ENCODE results near the gene TRAF1.

TRAF1 gene

DNA sequence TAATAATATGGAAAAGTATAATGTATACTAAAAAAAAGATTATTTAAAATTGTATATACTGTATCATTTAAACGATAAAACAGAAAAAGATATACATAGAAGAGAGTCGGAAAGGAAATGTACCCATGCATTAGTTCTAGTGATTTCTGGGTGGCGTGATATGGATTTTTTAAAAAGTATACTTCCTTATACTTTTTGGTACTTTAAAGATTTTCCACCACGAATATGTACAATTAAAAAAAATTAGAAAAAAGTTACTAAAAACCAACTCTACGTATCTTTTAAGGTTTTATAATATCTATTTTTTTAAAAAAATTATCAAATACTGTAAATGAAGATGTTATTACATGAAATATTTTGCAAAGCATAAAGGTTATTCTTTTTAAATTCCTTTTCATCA is 61.9 kb downstream of the TRAF1 start:
- TF ChIP-seq, protein P1, sequence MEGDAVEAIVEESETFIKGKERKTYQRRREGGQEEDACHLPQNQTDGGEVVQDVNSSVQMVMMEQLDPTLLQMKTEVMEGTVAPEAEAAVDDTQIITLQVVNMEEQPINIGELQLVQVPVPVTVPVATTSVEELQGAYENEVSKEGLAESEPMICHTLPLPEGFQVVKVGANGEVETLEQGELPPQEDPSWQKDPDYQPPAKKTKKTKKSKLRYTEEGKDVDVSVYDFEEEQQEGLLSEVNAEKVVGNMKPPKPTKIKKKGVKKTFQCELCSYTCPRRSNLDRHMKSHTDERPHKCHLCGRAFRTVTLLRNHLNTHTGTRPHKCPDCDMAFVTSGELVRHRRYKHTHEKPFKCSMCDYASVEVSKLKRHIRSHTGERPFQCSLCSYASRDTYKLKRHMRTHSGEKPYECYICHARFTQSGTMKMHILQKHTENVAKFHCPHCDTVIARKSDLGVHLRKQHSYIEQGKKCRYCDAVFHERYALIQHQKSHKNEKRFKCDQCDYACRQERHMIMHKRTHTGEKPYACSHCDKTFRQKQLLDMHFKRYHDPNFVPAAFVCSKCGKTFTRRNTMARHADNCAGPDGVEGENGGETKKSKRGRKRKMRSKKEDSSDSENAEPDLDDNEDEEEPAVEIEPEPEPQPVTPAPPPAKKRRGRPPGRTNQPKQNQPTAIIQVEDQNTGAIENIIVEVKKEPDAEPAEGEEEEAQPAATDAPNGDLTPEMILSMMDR (IDR thresholded peaks at IDR 0.05; ENCODE audit: low read depth, low read length) = no peak
- H3K4me3 ChIP-seq (ENCODE audit: low read depth, low read length) = no peak overlapping the region

DNA sequence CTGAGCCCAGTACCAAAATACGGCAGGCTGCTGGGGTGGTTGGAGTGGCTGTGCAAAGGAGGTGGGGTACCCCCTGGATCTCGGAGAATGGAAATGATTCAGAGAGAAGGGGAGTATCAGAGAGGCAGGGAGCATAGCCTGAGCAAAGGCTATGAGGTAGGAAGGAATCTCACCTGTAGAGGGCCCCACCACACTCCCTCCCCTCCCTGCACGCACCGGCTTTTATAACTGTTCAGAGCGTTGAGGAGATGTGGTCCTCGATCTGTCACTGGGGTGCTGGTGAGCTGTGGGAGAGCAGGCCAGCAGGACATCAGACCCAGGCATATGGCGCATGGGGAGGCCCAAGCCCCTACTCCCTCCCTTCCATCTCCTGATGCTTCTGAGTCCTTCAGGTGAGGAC is 62.8 kb downstream of the TRAF1 start:
- TF ChIP-seq, protein P1 (IDR thresholded peaks at IDR 0.05; ENCODE audit: low read depth, low read length) = no peak

DNA sequence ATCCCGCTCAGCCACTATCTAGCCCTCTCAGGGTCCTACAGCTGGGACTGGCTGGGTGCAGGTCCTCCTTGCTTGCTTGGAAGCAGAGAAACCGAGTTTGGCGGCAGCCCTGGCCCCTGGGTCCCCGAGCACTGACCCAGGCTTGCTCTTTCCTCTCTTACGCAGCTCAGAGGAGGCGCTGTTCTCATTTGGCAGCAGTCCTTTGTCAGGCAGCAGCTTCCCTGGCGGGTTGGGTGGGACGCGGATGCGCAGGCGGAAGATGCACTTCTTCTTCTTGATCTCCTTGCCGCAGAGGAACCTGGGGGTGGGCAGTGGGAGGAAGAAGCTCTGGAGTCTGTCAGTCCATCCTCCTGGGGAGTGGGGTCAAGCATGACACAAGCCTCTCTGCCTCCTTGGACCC is 64.1 kb downstream of the TRAF1 start:
- TF ChIP-seq, protein P1 (IDR thresholded peaks at IDR 0.05; ENCODE audit: low read depth, low read length) = no peak
- no peak overlapping the region for H3K4me3 ChIP-seq (ENCODE audit: low read depth, low read length)

More for the DNA sequence above, 62.8 kb downstream of the TRAF1 start:
- H3K4me3 ChIP-seq (ENCODE audit: low read depth, low read length) = no peak overlapping the region

DNA sequence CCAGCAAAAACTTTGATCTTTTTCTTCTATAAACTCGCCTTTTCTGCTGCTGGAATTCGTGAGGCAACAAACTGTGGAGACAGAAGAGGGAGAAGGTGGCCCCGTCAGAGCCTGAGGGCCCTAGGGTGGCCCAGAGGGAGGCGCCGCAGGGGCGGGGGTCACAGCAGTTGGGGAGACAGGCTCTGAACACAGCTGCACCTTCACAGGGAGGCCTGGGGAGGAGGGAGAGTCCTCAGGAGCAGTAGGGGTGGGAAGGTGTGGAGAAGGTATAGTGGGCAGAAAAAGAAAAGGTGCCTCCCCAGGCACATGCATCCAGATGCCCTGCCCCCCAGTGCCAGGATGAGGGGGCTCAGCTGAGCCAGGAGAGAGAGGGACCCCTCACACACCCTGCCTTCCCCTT is 64.7 kb downstream of the TRAF1 start:
- TF ChIP-seq, protein P1 (IDR thresholded peaks at IDR 0.05; ENCODE audit: low read depth, low read length) = no peak
- no peak overlapping the region for H3K4me3 ChIP-seq (ENCODE audit: low read depth, low read length)

DNA sequence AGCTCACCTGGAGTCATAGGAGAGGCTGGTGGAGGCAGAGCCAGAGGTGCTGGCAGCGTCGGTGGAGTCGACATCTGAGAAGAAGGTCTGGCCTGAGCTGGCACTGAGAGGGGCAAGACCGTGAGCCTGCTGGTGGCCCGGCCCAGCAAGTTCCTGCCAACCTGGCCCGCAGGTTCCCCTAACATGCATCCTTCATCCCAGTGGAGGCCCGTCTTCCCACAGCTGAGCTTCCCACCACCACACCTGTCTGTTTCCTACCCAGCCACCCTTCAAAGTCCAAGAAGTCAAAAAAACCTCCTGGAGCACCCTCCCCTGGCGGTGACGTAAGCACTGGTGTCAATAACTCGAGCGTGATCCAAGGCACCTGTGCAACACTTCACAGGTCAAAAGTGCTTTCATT is 66.5 kb downstream of the TRAF1 start:
- no peak overlapping the region for H3K4me3 ChIP-seq (ENCODE audit: low read depth, low read length)
- TF ChIP-seq, protein P1 (IDR thresholded peaks at IDR 0.05; ENCODE audit: low read depth, low read length) = no peak

DNA sequence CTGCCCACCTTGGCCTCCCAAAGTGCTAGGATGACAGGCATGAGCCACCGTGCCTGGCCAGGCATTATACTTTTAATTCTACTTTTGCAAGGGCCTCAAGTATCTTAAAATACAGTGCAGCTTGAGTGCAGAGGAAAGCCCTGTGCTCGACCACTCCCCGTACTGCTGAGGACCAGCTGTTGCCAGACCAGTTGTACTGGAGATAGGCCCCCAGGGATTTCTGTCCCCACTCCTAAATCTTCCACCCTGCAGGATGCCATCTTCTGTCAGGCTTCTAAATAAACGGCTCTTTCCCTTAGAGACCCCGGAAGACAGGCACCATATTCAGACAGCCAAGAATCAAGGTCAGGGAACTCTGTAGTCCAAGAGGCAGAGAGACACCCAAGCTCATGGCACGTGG is 67.2 kb downstream of the TRAF1 start:
- no peak overlapping the region for H3K4me3 ChIP-seq (ENCODE audit: low read depth, low read length)
- TF ChIP-seq, protein P1 (IDR thresholded peaks at IDR 0.05; ENCODE audit: low read depth, low read length) = no peak

DNA sequence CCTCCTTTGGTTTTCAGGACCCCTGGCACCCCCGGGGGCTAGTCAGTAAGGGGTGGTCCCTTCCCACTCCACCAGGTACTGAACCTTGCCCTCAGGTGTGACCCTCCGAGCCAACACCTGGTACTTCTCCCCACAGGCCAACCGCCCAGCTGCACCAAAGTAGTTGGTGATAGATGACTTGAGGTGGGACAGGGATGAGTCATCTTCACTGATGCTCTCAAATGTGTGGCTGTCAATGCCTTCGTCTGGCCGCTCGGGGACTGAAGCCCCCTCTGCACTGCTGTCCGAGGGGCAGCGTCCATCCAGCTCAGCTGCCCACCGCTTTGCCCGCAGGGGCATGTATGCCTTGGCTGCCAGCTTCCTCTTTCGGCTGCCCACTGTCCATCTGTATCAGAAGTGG is 68.7 kb downstream of the TRAF1 start:
- TF ChIP-seq, protein P1 (IDR thresholded peaks at IDR 0.05; ENCODE audit: low read depth, low read length) = no peak
- no peak overlapping the region for H3K4me3 ChIP-seq (ENCODE audit: low read depth, low read length)

Data from WI38 (cell line).